Liver (tissue), 9 donors: ENCODE results near the gene DMRTB1. TPM values are rescaled to one million over a fixed set of nuclear protein-coding genes. Genes with fewer than 3 reads are reported as not detected.

Experiments used
- DNase-seq: peaks from one replicate; pipeline ENCODE4 v3.0.0-alpha.2; 2017; ENCODE audit warnings: low spot score
- H3K27ac ChIP-seq, 2 donors: one replicate each; pipeline ENCODE4 v1.7.0; 2013; ENCODE audit warnings: inconsistent platforms in 2 of 2, low read length in 2 of 2, control low read depth in 1 of 2, low read depth in 1 of 2, mild to moderate bottlenecking in 1 of 2
- H3K27me3 ChIP-seq, 4 donors: one replicate each; pipeline versions ENCODE4 v1.6.1 to v1.7.0; 2013; ENCODE audit warnings: low read length in 3 of 4, inconsistent platforms in 1 of 4, mild to moderate bottlenecking in 1 of 4, moderate library complexity in 1 of 4; ENCODE audit not compliant: control insufficient read depth in 4 of 4, insufficient read depth in 4 of 4
- H3K36me3 ChIP-seq, 4 donors: one replicate each; pipeline versions ENCODE4 v1.6.1 to v1.7.0; 2013; ENCODE audit warnings: low read length in 3 of 4, mild to moderate bottlenecking in 3 of 4, low read depth in 1 of 4, moderate library complexity in 1 of 4; ENCODE audit not compliant: control insufficient read depth in 4 of 4, insufficient read depth in 3 of 4
- H3K4me1 ChIP-seq, 4 donors: one replicate each; pipeline versions ENCODE4 v1.6.1 to v1.7.0; 2013; ENCODE audit warnings: low read length in 3 of 4, mild to moderate bottlenecking in 3 of 4, moderate library complexity in 1 of 4; ENCODE audit not compliant: control insufficient read depth in 4 of 4, insufficient read depth in 4 of 4
- H3K4me3 ChIP-seq, 3 donors: one replicate each; pipeline versions ENCODE4 v1.6.1 to v1.7.0; 2013; ENCODE audit warnings: low read length in 3 of 3, control low read depth in 1 of 3, low read depth in 1 of 3, mild to moderate bottlenecking in 1 of 3
- H3K9ac ChIP-seq, 2 donors: one replicate each; pipeline ENCODE4 v1.7.0; 2013; ENCODE audit warnings: low read length in 2 of 2, mild to moderate bottlenecking in 2 of 2, moderate library complexity in 2 of 2, control low read depth in 1 of 2, low read depth in 1 of 2
- H3K9me3 ChIP-seq, 4 donors: one replicate each; pipeline versions ENCODE4 v1.6.1 to v1.7.0; 2013; ENCODE audit warnings: low read length in 3 of 4; ENCODE audit not compliant: control insufficient read depth in 4 of 4
- ATF3 ChIP-seq: IDR thresholded peaks from 2 replicates; pipeline ENCODE4 v1.6.1; 2016; ENCODE audit warnings: antibody characterized with exemption
- EGR1 ChIP-seq, 2 donors: IDR thresholded peaks; 2 replicates each; pipeline ENCODE4 v1.6.1; 2016 to 2018; ENCODE audit warnings: antibody characterized with exemption in 2 of 2, low read depth in 2 of 2
- FOXA1 ChIP-seq: IDR thresholded peaks from 2 replicates; pipeline ENCODE4 v1.6.1; 2016; ENCODE audit warnings: antibody characterized with exemption
- FOXA2 ChIP-seq: IDR thresholded peaks from 2 replicates; pipeline ENCODE4 v1.6.1; 2016; ENCODE audit warnings: antibody characterized with exemption
- GABPA ChIP-seq, 2 donors: IDR thresholded peaks in 1 of 2; conservative IDR thresholded peaks in 1 of 2; 2 replicates each; pipeline ENCODE4 v1.6.1; 2016; ENCODE audit warnings: antibody characterized with exemption in 2 of 2, mild to moderate bottlenecking in 1 of 2, moderate library complexity in 1 of 2
- HNF4A ChIP-seq, 2 donors: conservative IDR thresholded peaks; 2 replicates each; pipeline ENCODE4 v1.6.1; 2016; ENCODE audit warnings: antibody characterized with exemption in 2 of 2, mild to moderate bottlenecking in 2 of 2
- HNF4G ChIP-seq: IDR thresholded peaks from 2 replicates; pipeline ENCODE4 v1.6.1; 2016; ENCODE audit warnings: antibody characterized with exemption
- JUND ChIP-seq, 2 donors: IDR thresholded peaks; 2 replicates each; pipeline ENCODE4 v1.6.1; 2016; ENCODE audit warnings: antibody characterized with exemption in 2 of 2
- MAX ChIP-seq: IDR thresholded peaks from 2 replicates; pipeline ENCODE4 v1.6.1; 2016; ENCODE audit warnings: antibody characterized with exemption
- NR2F2 ChIP-seq: IDR thresholded peaks from 2 replicates; pipeline ENCODE4 v1.6.1; 2016; ENCODE audit warnings: antibody characterized with exemption
- RAD21 ChIP-seq, 2 donors: IDR thresholded peaks; 2 replicates each; pipeline ENCODE4 v1.6.1; 2016; ENCODE audit warnings: antibody characterized with exemption in 2 of 2, mild to moderate bottlenecking in 2 of 2
- REST ChIP-seq: IDR thresholded peaks from 2 replicates; pipeline ENCODE4 v1.6.1; 2016; ENCODE audit warnings: antibody characterized with exemption, mild to moderate bottlenecking
- RXRA ChIP-seq, 2 donors: IDR thresholded peaks; 2 replicates each; pipeline ENCODE4 v1.6.1; 2017 to 2018; ENCODE audit warnings: antibody characterized with exemption in 2 of 2, mild to moderate bottlenecking in 1 of 2
- SP1 ChIP-seq: IDR thresholded peaks from 2 replicates; pipeline ENCODE4 v1.6.1; 2018; ENCODE audit warnings: antibody characterized with exemption, mild to moderate bottlenecking
- TAF1 ChIP-seq: conservative IDR thresholded peaks from 2 replicates; pipeline ENCODE4 v1.6.1; 2016; ENCODE audit warnings: antibody characterized with exemption, mild to moderate bottlenecking
- YY1 ChIP-seq: IDR thresholded peaks from 2 replicates; pipeline ENCODE4 v1.6.1; 2016; ENCODE audit warnings: antibody characterized with exemption, mild to moderate bottlenecking
- ZBTB33 ChIP-seq: IDR thresholded peaks from 2 replicates; pipeline ENCODE4 v1.6.1; 2016; ENCODE audit warnings: antibody characterized with exemption
- WGBS: extraction: QIAGEN DNeasy Blood & Tissue Kit; methylation state at CpG from one replicate; pipeline ENCODE4 v1.1.7; 2013; 5-methylcytosine and 5-hydroxymethylcytosine counted together
- polyA plus RNA-seq, 2 donors: library from polyadenylated mRNA; stranded (reverse) in 1 of 2; unstranded in 1 of 2; fragments of 200-250 nt in 1 of 2; fragments of >200 nt in 1 of 2; fragmentation: Nextera tagmentation in 1 of 2; extraction: Ambion mirVana in 1 of 2; gene quantifications; one replicate each; pipeline versions ENCODE4 v1.2.1 to v1.2.3, GENCODE V29; 2013 to 2015
- total RNA-seq, 2 donors: library from RNA; depleted of rRNA; stranded (reverse); fragments of >200 nt; gene quantifications; one replicate each; pipeline ENCODE4 v1.2.3, GENCODE V29; 2014
- TF ChIP-seq, protein P1 (sequence below): fragments of 150-350 bp; IDR thresholded peaks from 2 replicates; pipeline ENCODE4 v1.5.1; 2017; ENCODE audit warnings: improper control_type of control experiment, low read depth, low read length; ENCODE audit not compliant: missing input control
- donor health status: healthy.
- donor health status: healthy.
- donor health status: healthy.
- donor health status: healthy.
- donor health status: healthy.

DMRTB1 gene
- total and polyA plus RNA-seq, 4 donors: not detected

- 79% methylated on average over 20 of the region's 20 CpGs for WGBS
Measured at GRCh38 chr1:53499257-53500203, 40.3 kb downstream of the DMRTB1 start.

More at GRCh38 chr1:53499257-53500203, 40.3 kb downstream of the DMRTB1 start:
- no peaks in the 10 kb centered on the region for H3K36me3 ChIP-seq
- H3K27ac ChIP-seq: no peak overlapping the region
- no peaks in the 10 kb centered on the region for H3K9me3 ChIP-seq
- no peak for DNase-seq
- H3K4me1 ChIP-seq: no peaks in the 10 kb centered on the region
- no peak for TF ChIP-seq SP1
- no peak for TF ChIP-seq GABPA (IDR thresholded peaks at IDR 0.05 in 1 of 2, conservative IDR thresholded peaks at IDR 0.05 in 1 of 2)
- no peak for TF ChIP-seq JUND (IDR thresholded peaks at IDR 0.05)
- TF ChIP-seq YY1: no peak
- no peak for TF ChIP-seq FOXA2
- TF ChIP-seq NR2F2: no peak
- TF ChIP-seq, protein P1, sequence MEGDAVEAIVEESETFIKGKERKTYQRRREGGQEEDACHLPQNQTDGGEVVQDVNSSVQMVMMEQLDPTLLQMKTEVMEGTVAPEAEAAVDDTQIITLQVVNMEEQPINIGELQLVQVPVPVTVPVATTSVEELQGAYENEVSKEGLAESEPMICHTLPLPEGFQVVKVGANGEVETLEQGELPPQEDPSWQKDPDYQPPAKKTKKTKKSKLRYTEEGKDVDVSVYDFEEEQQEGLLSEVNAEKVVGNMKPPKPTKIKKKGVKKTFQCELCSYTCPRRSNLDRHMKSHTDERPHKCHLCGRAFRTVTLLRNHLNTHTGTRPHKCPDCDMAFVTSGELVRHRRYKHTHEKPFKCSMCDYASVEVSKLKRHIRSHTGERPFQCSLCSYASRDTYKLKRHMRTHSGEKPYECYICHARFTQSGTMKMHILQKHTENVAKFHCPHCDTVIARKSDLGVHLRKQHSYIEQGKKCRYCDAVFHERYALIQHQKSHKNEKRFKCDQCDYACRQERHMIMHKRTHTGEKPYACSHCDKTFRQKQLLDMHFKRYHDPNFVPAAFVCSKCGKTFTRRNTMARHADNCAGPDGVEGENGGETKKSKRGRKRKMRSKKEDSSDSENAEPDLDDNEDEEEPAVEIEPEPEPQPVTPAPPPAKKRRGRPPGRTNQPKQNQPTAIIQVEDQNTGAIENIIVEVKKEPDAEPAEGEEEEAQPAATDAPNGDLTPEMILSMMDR: no peak
- no peak for TF ChIP-seq RXRA (IDR thresholded peaks at IDR 0.05)
- TF ChIP-seq ZBTB33: no peak
- TF ChIP-seq REST: no peak
- no peak for TF ChIP-seq HNF4A (conservative IDR thresholded peaks at IDR 0.05)
- TF ChIP-seq TAF1: no peak
- no peak for TF ChIP-seq RAD21 (IDR thresholded peaks at IDR 0.05)
- no peak for TF ChIP-seq FOXA1
- no peak for TF ChIP-seq ATF3
- no peak for TF ChIP-seq HNF4G
- TF ChIP-seq EGR1 (IDR thresholded peaks at IDR 0.05; ENCODE audit: low read depth in 2 of 2): no peak
- TF ChIP-seq MAX: no peak
- no peak overlapping the region for H3K9ac ChIP-seq
- no peak overlapping the region for H3K4me3 ChIP-seq
- H3K27me3 ChIP-seq: no peaks in the 10 kb centered on the region
